K562 (cell line): Measurements from ENCODE around the gene EPS8. TPM values are rescaled to one million over a fixed set of nuclear protein-coding genes. Genes with fewer than 3 reads are reported as not detected.

Experiments
- ATAC-seq: fragments of 200-7000 bp; cut with Tn5 transposase; 3 replicates; pipeline ENCODE4 v1.9.1; 2020; ENCODE audit warnings: moderate library complexity
- BruUV-seq: library from RNA; stranded (reverse); fragments of 400-500 nt; replicated peaks from 2 replicates; lab custom pipeline; 2021; lab: Mats Ljungman, UMichigan
- CTCF ChIA-PET: fragments of 300-600 bp; formaldehyde crosslinking; extraction: SDS; loops from one replicate; lab custom pipeline; 2021; ENCODE audit warnings: low intra/inter-chr PET ratio; lab: Yijun Ruan, JAX
- POLR2A ChIA-PET: fragments of 300-600, 350-650 bp; sonication (Branson Sonifier 250); formaldehyde crosslinking; extraction: SDS; loops from one replicate; lab custom pipeline; 2021; ENCODE audit warnings: antibody characterized with exemption, inconsistent platforms; lab: Yijun Ruan, JAX
- DNase-seq, 4 experiments: peaks; one replicate each; pipeline versions ENCODE4 v3.0.0 to v3.0.0-alpha.2; 2011 to 2018; ENCODE audit warnings: low spot score in 3 of 4, mixed read lengths in 3 of 4; ENCODE audit errors: extremely low read depth in 1 of 4
- FAIRE-seq: peaks from 2 replicates; lab custom pipeline; 2011; peaks lifted over from hg19 to GRCh38; lab: Jason Lieb, UNC
- H2AFZ ChIP-seq: 2 replicates; pipeline ENCODE4 v1.6.0; 2011; ENCODE audit warnings: low read depth, low read length, control low read depth, inconsistent platforms
- H3K27ac ChIP-seq: fragments of 200-600 bp; 3 replicates; pipeline ENCODE4 v1.8.0; 2011; ENCODE audit warnings: low read depth, mild to moderate bottlenecking, control low read depth, inconsistent platforms, low read length, moderate library complexity, mixed read lengths; ENCODE audit errors: extremely low read depth
- H3K27me3 ChIP-seq, 2 experiments: fragments of 300-600 bp in 1 of 2; 2 replicates in 1 of 2; 3 replicates in 1 of 2; pipeline versions ENCODE4 v1.6.0 to v1.8.0; 2011; ENCODE audit warnings: inconsistent platforms in 2 of 2, low read length in 2 of 2, mild to moderate bottlenecking in 1 of 2, mixed read lengths in 1 of 2, moderate library complexity in 1 of 2; ENCODE audit not compliant: control insufficient read depth in 2 of 2, insufficient read depth in 2 of 2
- H3K36me3 ChIP-seq: fragments of 300-600 bp; 3 replicates; pipeline ENCODE4 v1.8.0; 2011; ENCODE audit warnings: mild to moderate bottlenecking, low read length, inconsistent platforms; ENCODE audit not compliant: control insufficient read depth, insufficient read depth
- H3K4me1 ChIP-seq, 2 experiments: fragments of 200-600 bp in 1 of 2; replicated peaks in 1 of 2; 2 replicates in 1 of 2; 3 replicates in 1 of 2; pipeline versions ENCODE4 v1.5.1 to v1.8.0; 2011; ENCODE audit warnings: inconsistent platforms in 2 of 2, low read length in 2 of 2, mild to moderate bottlenecking in 1 of 2, mixed read lengths in 1 of 2, moderate library complexity in 1 of 2; ENCODE audit not compliant: control insufficient read depth in 2 of 2, insufficient read depth in 2 of 2
- H3K4me2 ChIP-seq: 2 replicates; pipeline ENCODE4 v1.6.1; 2011; ENCODE audit warnings: low read length, control low read depth, inconsistent platforms, mixed read lengths; ENCODE audit not compliant: insufficient read depth
- H3K4me3 ChIP-seq: fragments of 200-600 bp; sonication (generic), shearing (Covaris generic); 2 replicates; pipeline ENCODE4 v1.5.1; 2016; ENCODE audit warnings: control low read depth, inconsistent platforms
- H3K79me2 ChIP-seq: fragments of 200-600 bp; 3 replicates; pipeline ENCODE4 v1.8.0; 2011; ENCODE audit warnings: low read length, inconsistent platforms; ENCODE audit not compliant: control insufficient read depth, insufficient read depth
- H3K9ac ChIP-seq, 2 experiments: 2 replicates each; pipeline versions ENCODE4 v1.6.0 to v1.6.1; 2011; ENCODE audit warnings: low read depth in 2 of 2, low read length in 2 of 2, control low read depth in 1 of 2, inconsistent platforms in 1 of 2, mild to moderate bottlenecking in 1 of 2, mixed read lengths in 1 of 2; ENCODE audit not compliant: insufficient read depth in 1 of 2
- H3K9me1 ChIP-seq: one replicate; pipeline ENCODE4 v1.6.0; 2011; ENCODE audit warnings: inconsistent platforms, mild to moderate bottlenecking, low read length, moderate library complexity; ENCODE audit not compliant: control insufficient read depth, insufficient read depth
- H3K9me3 ChIP-seq: replicated peaks from 2 replicates; pipeline ENCODE4 v1.5.1; 2011; ENCODE audit warnings: low read depth, low read length, inconsistent platforms; ENCODE audit not compliant: control insufficient read depth, insufficient read depth
- H4K20me1 ChIP-seq: replicated peaks from 2 replicates; pipeline ENCODE4 v1.6.1; 2011; ENCODE audit warnings: low read length, inconsistent platforms, mixed read lengths; ENCODE audit not compliant: control insufficient read depth, insufficient read depth
- CAMTA2 ChIP-seq: fragments of 250-450 bp; sonication (Bioruptor Pico); conservative IDR thresholded peaks from 2 replicates; pipeline ENCODE4 v1.5.1; 2022
- CCNT2 ChIP-seq: IDR thresholded peaks from 2 replicates; pipeline ENCODE4 v1.6.1; 2011; ENCODE audit warnings: borderline replicate concordance, low read depth, mild to moderate bottlenecking, moderate library complexity, mixed read lengths, low read length; ENCODE audit not compliant: insufficient read length; ENCODE audit errors: extremely low read depth
- EZH2 ChIP-seq: IDR thresholded peaks from 2 replicates; pipeline ENCODE4 v1.6.1; 2012; ENCODE audit warnings: low read depth, mild to moderate bottlenecking, inconsistent platforms, low read length, borderline replicate concordance
- HEY1 ChIP-seq: fragments of 250-450 bp; sonication (Bioruptor Pico); IDR thresholded peaks from 2 replicates; pipeline ENCODE4 v1.5.0; 2020; ENCODE audit warnings: mild to moderate bottlenecking, moderate library complexity, borderline replicate concordance
- SRSF3 ChIP-seq: fragments of 200-400 bp; formaldehyde crosslinking; IDR thresholded peaks from 2 replicates; pipeline ENCODE4 v1.6.1; 2016; ENCODE audit warnings: mild to moderate bottlenecking, low read length, moderate library complexity; ENCODE audit not compliant: insufficient read depth
- THRAP3 ChIP-seq: fragments of 450-650 bp; IDR thresholded peaks from 2 replicates; pipeline ENCODE4 v1.6.1; 2016; ENCODE audit warnings: mild to moderate bottlenecking, inconsistent platforms, borderline replicate concordance
- VEZF1 ChIP-seq: fragments of 200-800 bp; sonication (Bioruptor generic); IDR thresholded peaks from 2 replicates; pipeline ENCODE4 v1.6.1; 2017; ENCODE audit warnings: missing genetic modification characterization, missing compliant biosample characterization
- WGBS: fragments of 100-300 bp; shearing (Covaris generic); methylation state at CpG from one replicate; pipeline ENCODE4 v1.1.6; 2016; ENCODE audit warnings: low coverage, mixed read lengths; ENCODE audit not compliant: insufficient coverage; ENCODE audit errors: missing lambda C conversion rate; 5-methylcytosine and 5-hydroxymethylcytosine counted together
- in situ Hi-C: fragments of 300-500 bp; cut with MboI; formaldehyde crosslinking; loops from 4 replicates; pipeline ENCODE4 v1.15.0; 2018; ENCODE audit warnings: inconsistent platforms, mixed read lengths
- intact Hi-C: fragments of 100-400 bp; cut with micrococcal nuclease; formaldehyde crosslinking; loops from 2 replicates; pipeline ENCODE4 v1.14.2; 2022
- polyA plus RNA-seq, 8 experiments: library from polyadenylated mRNA; depleted of rRNA in 4 of 8; stranded (reverse) in 5 of 8; unstranded in 3 of 8; fragments of >200 nt; fragmentation: Nextera tagmentation in 2 of 8; fragmentation: Illumina TruSeq in 1 of 8; extraction: Ambion mirVana in 2 of 8; extraction: Trizol in 1 of 8; gene quantifications; 2 replicates each; pipeline versions ENCODE4 v1.2.1 to v1.2.3, GENCODE V29; 2011 to 2014; ENCODE audit warnings: inconsistent platforms in 1 of 8, missing spikeins in 1 of 8
- total RNA-seq, 7 experiments: library from RNA; depleted of rRNA in 6 of 7; stranded (reverse); fragments of >200 nt in 6 of 7; fragmentation: Illumina TruSeq in 2 of 7; extraction: Trizol in 2 of 7; gene quantifications; 2 replicates each; pipeline versions ENCODE4 v1.2.1 to v1.2.3, GENCODE V29; 2011 to 2021; ENCODE audit warnings: low replicate concordance in 1 of 7

Gene EPS8
- total and polyA plus RNA-seq, 9 of the 15 experiments (the other 6 are each of a cell fraction or from before 2014, with no cell fraction given) = 0.10 to 1.9 (median 0.33) TPM

GRCh38 chr12:15646581-15646980, 142.6 kb downstream of the EPS8 start:
- POLR2A ChIA-PET = no interaction called here
- H3K9ac ChIP-seq = no peak overlapping the region
- DNase-seq (no peak), FAIRE-seq (no peak), ATAC-seq (no peak)
- intact Hi-C loops = no loop called here
- WGBS = 0% methylated on average over 1 of the region's 1 CpG
- no peak overlapping the region for H3K4me2 ChIP-seq
- no peaks in the 10 kb centered on the region for H3K4me1 ChIP-seq
- no peaks in the 10 kb centered on the region for H3K9me3 ChIP-seq
- no peaks in the 10 kb centered on the region for H3K9me1 ChIP-seq
- no peak overlapping the region for H3K4me3 ChIP-seq
- no peak for TF ChIP-seq EZH2
- no peak for TF ChIP-seq HEY1 (CRISPR knock-in tag)
- no peak for TF ChIP-seq SRSF3
- no peak for TF ChIP-seq CAMTA2 (CRISPR knock-in tag)
- no peak for TF ChIP-seq THRAP3
- no peak for TF ChIP-seq VEZF1
- TF ChIP-seq CCNT2 = no peak
- no peaks in the 10 kb centered on the region for H3K79me2 ChIP-seq
- H2AFZ ChIP-seq = no peak overlapping the region
- no TSS peak for BruUV-seq
- CTCF ChIA-PET = no interaction called here
- in situ Hi-C loops = no loop called here
- no peak overlapping the region for H3K27ac ChIP-seq
- H3K36me3 ChIP-seq = no peaks in the 10 kb centered on the region
- H4K20me1 ChIP-seq = no peaks in the 10 kb centered on the region
- no peaks in the 10 kb centered on the region for H3K27me3 ChIP-seq
